ENCODE measurements around the gene ANXA3. TPM values are rescaled to one million over a fixed set of nuclear protein-coding genes. Genes with fewer than 3 reads are reported as not detected.
A peak's percentile ranks its signal among the peaks of the same experiment; 100 is the strongest.

The ANXA3 gene
- total RNA-seq, 1 donor from 2014 or later, result 87.2 TPM

DNA sequence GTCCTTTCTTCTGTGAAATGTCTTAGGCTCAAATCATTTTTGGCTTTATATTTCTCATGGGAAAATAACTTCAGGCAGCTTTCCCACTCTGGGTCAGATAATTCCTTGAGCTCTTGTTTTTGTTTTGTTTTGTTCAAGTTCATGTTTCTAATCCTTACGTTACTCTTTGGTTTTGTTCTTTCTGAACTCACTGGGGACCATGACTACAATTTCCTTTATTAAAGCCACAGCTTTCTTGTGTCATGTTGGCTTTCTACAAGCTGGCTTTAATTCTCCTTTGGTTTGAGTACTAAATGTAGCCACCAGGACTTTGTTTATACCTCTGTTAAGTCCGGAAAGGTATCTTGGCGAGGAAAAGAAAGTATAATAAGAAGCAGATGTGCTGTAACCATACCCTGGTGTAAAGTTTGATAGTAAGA, 30.8 kb upstream of the ANXA3 start:
- TF ChIP-seq, protein P1, sequence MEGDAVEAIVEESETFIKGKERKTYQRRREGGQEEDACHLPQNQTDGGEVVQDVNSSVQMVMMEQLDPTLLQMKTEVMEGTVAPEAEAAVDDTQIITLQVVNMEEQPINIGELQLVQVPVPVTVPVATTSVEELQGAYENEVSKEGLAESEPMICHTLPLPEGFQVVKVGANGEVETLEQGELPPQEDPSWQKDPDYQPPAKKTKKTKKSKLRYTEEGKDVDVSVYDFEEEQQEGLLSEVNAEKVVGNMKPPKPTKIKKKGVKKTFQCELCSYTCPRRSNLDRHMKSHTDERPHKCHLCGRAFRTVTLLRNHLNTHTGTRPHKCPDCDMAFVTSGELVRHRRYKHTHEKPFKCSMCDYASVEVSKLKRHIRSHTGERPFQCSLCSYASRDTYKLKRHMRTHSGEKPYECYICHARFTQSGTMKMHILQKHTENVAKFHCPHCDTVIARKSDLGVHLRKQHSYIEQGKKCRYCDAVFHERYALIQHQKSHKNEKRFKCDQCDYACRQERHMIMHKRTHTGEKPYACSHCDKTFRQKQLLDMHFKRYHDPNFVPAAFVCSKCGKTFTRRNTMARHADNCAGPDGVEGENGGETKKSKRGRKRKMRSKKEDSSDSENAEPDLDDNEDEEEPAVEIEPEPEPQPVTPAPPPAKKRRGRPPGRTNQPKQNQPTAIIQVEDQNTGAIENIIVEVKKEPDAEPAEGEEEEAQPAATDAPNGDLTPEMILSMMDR (IDR thresholded peaks at IDR 0.05; ENCODE audit: unreplicated experiment), result no peak
- DNase-seq (ENCODE audit: low spot score in 2 of 2, unreplicated experiment in 2 of 2), result no peak
- H3K27ac Mint-ChIP-seq, result peak overlapping the region; percentile 48
- no peaks in the 10 kb centered on the region for H3K27me3 Mint-ChIP-seq (ENCODE audit: low read depth)
- H3K4me1 Mint-ChIP-seq, result peaks cover 23% of the 10 kb centered on the region
- peaks cover 9% of the 10 kb centered on the region for H3K36me3 Mint-ChIP-seq
- no peaks in the 10 kb centered on the region for H3K9me3 Mint-ChIP-seq
- H3K4me3 Mint-ChIP-seq, result no peak overlapping the region

DNA sequence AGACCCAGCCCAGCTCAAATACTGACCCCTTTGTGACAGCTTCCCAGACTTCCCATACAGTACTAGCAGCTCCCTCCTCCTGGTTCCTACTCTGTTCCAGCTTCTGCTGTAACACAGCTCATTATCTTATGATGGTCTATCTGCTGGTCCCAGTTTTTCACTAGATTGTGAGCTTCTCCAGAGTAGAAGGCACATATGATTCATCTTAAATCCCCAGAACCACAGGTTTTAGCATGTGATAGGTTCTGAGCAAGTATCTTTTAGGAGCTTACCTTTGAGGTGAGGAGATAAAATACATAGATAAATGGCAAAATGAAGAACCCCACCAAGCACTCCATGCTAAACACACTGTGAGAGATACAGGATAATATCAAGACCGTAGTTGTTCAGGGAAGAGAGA, 27.6 kb upstream of the ANXA3 start:
- Mint-ChIP-seq H3K9me3 (no peaks in the 10 kb centered on the region), H3K4me1 (peaks cover 14% of the 10 kb centered on the region), H3K36me3 (peaks cover 9% of the 10 kb centered on the region), H3K27me3 (ENCODE audit: low read depth) (no peaks in the 10 kb centered on the region), H3K27ac (no peak overlapping the region), H3K4me3 (no peak overlapping the region)
- TF ChIP-seq, protein P1 (IDR thresholded peaks at IDR 0.05; ENCODE audit: unreplicated experiment), result no peak
- no peak for DNase-seq (ENCODE audit: low spot score in 2 of 2, unreplicated experiment in 2 of 2)

DNA sequence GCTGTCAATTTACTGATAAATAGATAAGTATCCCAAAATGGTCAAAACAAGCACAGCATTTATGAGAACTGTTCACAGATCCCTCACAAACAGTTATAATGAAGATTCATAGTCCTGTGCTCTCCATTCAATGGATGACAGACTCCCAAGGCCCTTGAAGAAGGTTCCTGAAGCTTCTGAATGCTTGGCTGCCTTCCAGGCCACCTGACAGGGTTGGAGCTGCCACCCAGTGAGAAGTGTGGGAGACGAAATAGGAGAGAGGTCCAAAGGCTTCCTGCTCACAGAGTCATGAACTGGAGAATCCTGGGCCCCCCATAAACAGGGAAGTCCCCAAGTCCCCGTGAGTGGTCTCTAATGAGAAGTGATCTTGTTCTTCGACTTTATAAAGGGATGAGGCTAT, 26.0 kb upstream of the ANXA3 start:
- no peak for DNase-seq (ENCODE audit: low spot score in 2 of 2, unreplicated experiment in 2 of 2)
- TF ChIP-seq, protein P1 (IDR thresholded peaks at IDR 0.05; ENCODE audit: unreplicated experiment), result no peak
- Mint-ChIP-seq H3K36me3 (peaks cover 13% of the 10 kb centered on the region), H3K9me3 (peaks cover 4% of the 10 kb centered on the region), H3K4me3 (no peak overlapping the region), H3K27me3 (ENCODE audit: low read depth) (no peaks in the 10 kb centered on the region), H3K4me1 (peaks cover 14% of the 10 kb centered on the region), H3K27ac (no peak overlapping the region)

DNA sequence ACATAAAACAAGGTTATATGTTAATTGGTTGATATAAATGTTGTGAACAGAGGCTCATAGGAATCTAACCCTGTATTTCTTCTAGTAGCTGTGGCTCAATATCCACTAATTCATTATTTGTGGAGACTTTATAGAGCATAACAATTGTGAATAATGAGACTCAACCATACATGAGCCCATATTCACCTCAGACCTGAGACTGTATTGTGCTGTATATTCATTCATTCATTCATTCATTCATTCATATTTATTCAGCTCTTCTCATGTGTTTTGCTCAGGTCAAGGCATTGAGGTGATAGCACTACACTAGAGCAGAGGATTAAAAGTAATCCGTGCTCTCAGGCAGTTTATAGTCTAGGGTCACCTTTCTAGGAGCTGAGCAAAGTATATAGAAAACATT, 24.5 kb upstream of the ANXA3 start:
- TF ChIP-seq, protein P1 (IDR thresholded peaks at IDR 0.05; ENCODE audit: unreplicated experiment), result no peak
- no peak for DNase-seq (ENCODE audit: low spot score in 2 of 2, unreplicated experiment in 2 of 2)
- no peak overlapping the region for H3K4me3 Mint-ChIP-seq
- H3K27ac Mint-ChIP-seq, result no peak overlapping the region
- H3K9me3 Mint-ChIP-seq, result peaks cover 4% of the 10 kb centered on the region
- peaks cover 11% of the 10 kb centered on the region for H3K36me3 Mint-ChIP-seq
- H3K4me1 Mint-ChIP-seq, result peaks cover 4% of the 10 kb centered on the region
- H3K27me3 Mint-ChIP-seq (ENCODE audit: low read depth), result no peaks in the 10 kb centered on the region

DNA sequence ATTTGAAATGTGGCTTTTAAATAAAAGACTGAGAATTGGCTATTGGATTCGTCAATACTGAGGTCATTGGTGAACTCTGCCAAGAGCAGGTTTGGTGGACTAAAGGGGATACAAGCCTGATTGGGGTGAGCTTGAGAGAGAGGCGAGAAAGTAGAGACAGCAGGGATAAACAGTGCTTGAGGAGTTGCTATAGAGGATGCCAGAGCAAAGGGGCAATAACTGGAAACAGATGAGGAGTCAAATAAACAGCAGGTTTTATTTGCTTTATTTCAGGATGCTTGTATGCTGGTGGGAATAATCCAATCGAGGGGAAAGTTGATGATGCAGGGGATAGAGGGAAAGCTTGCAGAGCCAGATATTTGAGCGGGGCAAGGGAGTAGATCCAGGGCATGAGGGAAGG, 24.0 kb upstream of the ANXA3 start:
- H3K27me3 Mint-ChIP-seq (ENCODE audit: low read depth), result no peaks in the 10 kb centered on the region
- H3K27ac Mint-ChIP-seq, result no peak overlapping the region
- peaks cover 4% of the 10 kb centered on the region for H3K4me1 Mint-ChIP-seq
- H3K9me3 Mint-ChIP-seq, result peaks cover 4% of the 10 kb centered on the region
- TF ChIP-seq, protein P1 (IDR thresholded peaks at IDR 0.05; ENCODE audit: unreplicated experiment), result no peak
- H3K36me3 Mint-ChIP-seq, result peaks cover 11% of the 10 kb centered on the region
- H3K4me3 Mint-ChIP-seq, result no peak overlapping the region
- no peak for DNase-seq (ENCODE audit: low spot score in 2 of 2, unreplicated experiment in 2 of 2)

DNA sequence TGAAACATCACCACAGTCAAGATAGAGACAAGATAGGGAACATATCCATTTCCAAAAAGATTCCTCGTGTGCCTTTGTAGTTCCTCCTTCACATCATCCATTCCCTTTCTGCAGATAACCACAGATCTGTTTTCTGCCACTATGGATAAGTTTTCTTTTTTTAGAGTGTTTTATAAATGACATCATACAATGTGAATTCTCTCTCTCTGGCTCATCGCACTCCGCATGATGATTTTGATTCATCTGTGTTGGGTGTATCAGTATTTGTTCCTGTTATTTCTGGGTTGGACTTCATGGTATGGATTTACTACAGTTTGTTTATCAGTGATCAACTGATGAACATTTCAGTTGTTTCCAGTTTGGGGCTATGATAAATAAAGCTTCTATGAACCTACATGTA, 23.2 kb upstream of the ANXA3 start:
- Mint-ChIP-seq H3K36me3 (peaks cover 11% of the 10 kb centered on the region), H3K27ac (no peak overlapping the region), H3K4me3 (no peak overlapping the region), H3K27me3 (ENCODE audit: low read depth) (no peaks in the 10 kb centered on the region), H3K9me3 (peaks cover 4% of the 10 kb centered on the region), H3K4me1 (peaks cover 4% of the 10 kb centered on the region)
- DNase-seq (ENCODE audit: low spot score in 2 of 2, unreplicated experiment in 2 of 2), result no peak
- TF ChIP-seq, protein P1 (IDR thresholded peaks at IDR 0.05; ENCODE audit: unreplicated experiment), result no peak
